Endothelial cell of umbilical vein (primary cell): ENCODE measurements around the gene BANF2. TPM values are rescaled to one million over a fixed set of nuclear protein-coding genes. Genes with fewer than 3 reads are reported as not detected.

ENCODE experiments used
- BruUV-seq: library from RNA; stranded (reverse); fragments of 400-500 nt; replicated peaks from 2 replicates; lab custom pipeline; 2021; lab: Mats Ljungman, UMichigan
- CTCF ChIA-PET: fragments of 300-600, 350-600 bp; sonication (Branson Sonifier 250); formaldehyde crosslinking; loops from one replicate; lab custom pipeline; 2021; ENCODE audit warnings: antibody characterized with exemption, inconsistent platforms; lab: Charles Lee
- POLR2A ChIA-PET: fragments of 300-600, 350-600 bp; sonication (Branson Sonifier 250); formaldehyde crosslinking; loops from one replicate; lab custom pipeline; 2021; ENCODE audit warnings: antibody characterized with exemption, inconsistent platforms; lab: Charles Lee
- DNase-seq: peaks from one replicate; pipeline ENCODE4 v3.0.0-alpha.2; 2011; ENCODE audit warnings: low read depth, low spot score
- FAIRE-seq: peaks from 2 replicates; lab custom pipeline; 2011; peaks lifted over from hg19 to GRCh38; lab: Jason Lieb, UNC
- H2AFZ ChIP-seq: 2 replicates; pipeline ENCODE4 v1.6.0; 2012; ENCODE audit warnings: low read depth, low read length, control low read depth, inconsistent platforms
- H3K27ac ChIP-seq: 2 replicates; pipeline ENCODE4 v1.5.1; 2011; ENCODE audit warnings: low read depth, mild to moderate bottlenecking, control low read depth, low read length, moderate library complexity; ENCODE audit not compliant: insufficient read depth
- H3K27me3 ChIP-seq, 2 experiments: 2 replicates each; pipeline versions ENCODE4 v1.6.0 to v1.6.1; 2011; ENCODE audit warnings: low read length in 2 of 2, mixed read lengths in 1 of 2; ENCODE audit not compliant: control insufficient read depth in 2 of 2, insufficient read depth in 2 of 2
- H3K36me3 ChIP-seq, 2 experiments: 2 replicates in 1 of 2; 3 replicates in 1 of 2; pipeline ENCODE4 v1.5.1; 2011; ENCODE audit warnings: low read length in 2 of 2, mild to moderate bottlenecking in 1 of 2, moderate library complexity in 1 of 2; ENCODE audit not compliant: control insufficient read depth in 2 of 2, insufficient read depth in 2 of 2; ENCODE audit errors: extremely low read depth in 1 of 2
- H3K4me1 ChIP-seq: 3 replicates; pipeline ENCODE4 v1.5.1; 2011; ENCODE audit warnings: mild to moderate bottlenecking, low read length; ENCODE audit not compliant: control insufficient read depth, insufficient read depth; ENCODE audit errors: extremely low read depth
- H3K4me2 ChIP-seq: 2 replicates; pipeline ENCODE4 v1.6.1; 2011; ENCODE audit warnings: low read length, control low read depth, mixed read lengths; ENCODE audit not compliant: insufficient read depth
- H3K4me3 ChIP-seq, 3 experiments: fragments of 200-600 bp in 1 of 3; sonication (generic), shearing (Covaris generic) in 1 of 3; replicated peaks in 1 of 3; 2 replicates each; pipeline ENCODE4 v1.5.1; 2011 to 2016; ENCODE audit warnings: control low read depth in 3 of 3, low read length in 3 of 3, mild to moderate bottlenecking in 2 of 3, inconsistent platforms in 1 of 3, low read depth in 1 of 3, moderate library complexity in 1 of 3; ENCODE audit not compliant: insufficient read depth in 1 of 3
- H3K79me2 ChIP-seq: 2 replicates; pipeline ENCODE4 v1.6.0; 2012; ENCODE audit warnings: low read length, inconsistent platforms; ENCODE audit not compliant: control insufficient read depth, insufficient read depth
- H3K9ac ChIP-seq: replicated peaks from 2 replicates; pipeline ENCODE3; 2011; ENCODE audit warnings: low read length, control low read depth; ENCODE audit not compliant: insufficient read depth; ENCODE audit errors: extremely low read depth
- H3K9me1 ChIP-seq: replicated peaks from 3 replicates; pipeline ENCODE4 v1.6.0; 2011; ENCODE audit warnings: mild to moderate bottlenecking, low read length; ENCODE audit not compliant: control insufficient read depth, insufficient read depth; ENCODE audit errors: extremely low read depth
- H3K9me3 ChIP-seq: replicated peaks from 2 replicates; pipeline ENCODE4 v1.5.1; 2012; ENCODE audit warnings: low read length, inconsistent platforms; ENCODE audit not compliant: control insufficient read depth, insufficient read depth
- H4K20me1 ChIP-seq: replicated peaks from 2 replicates; pipeline ENCODE3; 2011; ENCODE audit warnings: mild to moderate bottlenecking, low read length; ENCODE audit not compliant: control insufficient read depth, insufficient read depth; ENCODE audit errors: extremely low read depth
- CTCF ChIP-seq, 2 donors: IDR thresholded peaks; 1 replicate in 1 of 2; 2 replicates in 1 of 2; pipeline ENCODE4 v1.5.1; 2011; ENCODE audit warnings: low read length in 2 of 2, mild to moderate bottlenecking in 2 of 2, moderate library complexity in 2 of 2, control low read depth in 1 of 2, inconsistent platforms in 1 of 2, low read depth in 1 of 2; ENCODE audit not compliant: insufficient read depth in 1 of 2; ENCODE audit errors: extremely low read depth in 1 of 2
- EZH2 ChIP-seq: IDR thresholded peaks from 2 replicates; pipeline ENCODE4 v1.6.1; 2012; ENCODE audit warnings: borderline replicate concordance, low read depth, mild to moderate bottlenecking, moderate library complexity, low read length, inconsistent platforms; ENCODE audit not compliant: severe bottlenecking
- FOS ChIP-seq: IDR thresholded peaks from 2 replicates; pipeline ENCODE4 v1.6.1; 2011; ENCODE audit warnings: mild to moderate bottlenecking, low read length, moderate library complexity, borderline replicate concordance; ENCODE audit not compliant: insufficient read depth
- GATA2 ChIP-seq: IDR thresholded peaks from 2 replicates; pipeline ENCODE4 v1.7.0; 2011; ENCODE audit warnings: low read depth, mild to moderate bottlenecking, moderate library complexity, mixed read lengths, low read length; ENCODE audit not compliant: insufficient read length, insufficient read depth
- JUN ChIP-seq: IDR thresholded peaks from 2 replicates; pipeline ENCODE4 v1.6.1; 2011; ENCODE audit warnings: borderline replicate concordance, low read depth; ENCODE audit not compliant: insufficient read length, insufficient read depth
- MYC ChIP-seq: IDR thresholded peaks from one replicate; pipeline ENCODE4 v1.6.1; 2011; ENCODE audit warnings: mild to moderate bottlenecking, low read depth, low read length
- POLR2A ChIP-seq: IDR thresholded peaks from 2 replicates; pipeline ENCODE4 v1.6.1; 2012; ENCODE audit warnings: low read depth, mild to moderate bottlenecking, control low read depth, low read length
- POLR2AphosphoS5 ChIP-seq: IDR thresholded peaks from 2 replicates; pipeline ENCODE4 v1.6.1; 2012; ENCODE audit warnings: low read depth, mild to moderate bottlenecking, control low read depth, low read length, moderate library complexity; ENCODE audit not compliant: insufficient read depth
- dilution Hi-C: fragments of 300-500 bp; cut with MboI; formaldehyde crosslinking; loops from one replicate; pipeline ENCODE4 v1.15.0; 2019; ENCODE audit warnings: low sequenced_read_pairs; ENCODE audit not compliant: extremely low pct_ligation_motif_present
- intact Hi-C: fragments of 100-400 bp; cut with micrococcal nuclease; formaldehyde crosslinking; loops from one replicate; pipeline ENCODE4 v1.10.0; 2022
- polyA plus RNA-seq, 4 experiments: library from polyadenylated mRNA; depleted of rRNA in 3 of 4; stranded (reverse) in 3 of 4; unstranded in 1 of 4; fragments of >200 nt; gene quantifications; 2 replicates each; pipeline versions ENCODE4 v1.2.1 to v1.2.3, GENCODE V29; 2011 to 2012; ENCODE audit warnings: missing spikeins in 1 of 4
- total RNA-seq: library from RNA; stranded (reverse); gene quantifications from 2 replicates; pipeline ENCODE4 v1.2.3, GENCODE V29; 2021
- TF ChIP-seq, protein P1 (sequence below): IDR thresholded peaks from 2 replicates; pipeline ENCODE4 v1.6.1; 2011; ENCODE audit not compliant: insufficient read depth, insufficient read length

BANF2 gene
- total and polyA plus RNA-seq, 2 donors (not counting 3 experiments of a cell fraction or from before 2014, with no cell fraction given), result not detected

DNA sequence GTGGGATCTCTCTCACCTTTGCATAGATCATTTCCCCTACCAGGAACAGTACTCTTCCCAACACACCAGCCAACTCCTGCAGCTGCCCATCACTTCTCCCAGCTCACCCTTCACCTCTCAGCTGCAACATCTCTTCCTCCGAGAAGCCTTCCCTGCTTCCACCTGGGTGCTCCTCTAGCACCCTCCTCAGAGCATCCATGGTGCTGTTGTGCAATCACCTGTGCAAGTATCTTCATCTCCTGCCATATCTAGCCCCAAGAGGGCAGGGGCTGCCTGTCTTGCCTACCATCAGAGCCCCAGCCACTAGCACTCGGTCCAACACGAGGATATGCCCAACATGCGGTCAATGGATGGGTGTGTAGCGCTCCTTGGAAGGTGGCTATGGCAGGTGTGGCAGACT is 75.8 kb downstream of the BANF2 start:
- Histone ChIP-seq H3K79me2 (no peaks in the 10 kb centered on the region), H3K4me1 (no peaks in the 10 kb centered on the region), H4K20me1 (no peaks in the 10 kb centered on the region), H3K9me3 (no peaks in the 10 kb centered on the region), H2AFZ (no peak overlapping the region), H3K36me3 (no peaks in the 10 kb centered on the region), H3K27ac (no peak overlapping the region), H3K9me1 (no peaks in the 10 kb centered on the region), H3K27me3 (peaks cover 3% of the 10 kb centered on the region in 2 experiments), H3K4me2 (no peak overlapping the region), H3K9ac (no peak overlapping the region), H3K4me3 (no peak overlapping the region)
- dilution Hi-C loops (no loop called here), intact Hi-C loops (no loop called here)
- FAIRE-seq, result no peak
- no peak for DNase-seq
- CTCF ChIA-PET, result no interaction called here
- no peak for TF ChIP-seq EZH2
- no peak for TF ChIP-seq GATA2
- TF ChIP-seq, protein P1, sequence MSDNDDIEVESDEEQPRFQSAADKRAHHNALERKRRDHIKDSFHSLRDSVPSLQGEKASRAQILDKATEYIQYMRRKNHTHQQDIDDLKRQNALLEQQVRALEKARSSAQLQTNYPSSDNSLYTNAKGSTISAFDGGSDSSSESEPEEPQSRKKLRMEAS, result no peak
- no peak for TF ChIP-seq JUN
- TF ChIP-seq POLR2A, result no peak
- TF ChIP-seq CTCF (IDR thresholded peaks at IDR 0.05; ENCODE audit: extremely low read depth in 1 of 2, insufficient read depth in 1 of 2, low read depth in 1 of 2, low read length in 2 of 2), result no peak
- no peak for TF ChIP-seq MYC
- no peak for TF ChIP-seq FOS
- TF ChIP-seq POLR2AphosphoS5, result no peak
- no TSS peak for BruUV-seq
- POLR2A ChIA-PET, result no interaction called here
